Superior temporal gyrus (tissue), 1 donor: ENCODE results near the gene PACRG.

Experiments
- DNase-seq: peaks from one replicate; pipeline ENCODE4 v3.0.0-alpha.2; 2016; ENCODE audit errors: extremely low spot score

Gene PACRG

DNA sequence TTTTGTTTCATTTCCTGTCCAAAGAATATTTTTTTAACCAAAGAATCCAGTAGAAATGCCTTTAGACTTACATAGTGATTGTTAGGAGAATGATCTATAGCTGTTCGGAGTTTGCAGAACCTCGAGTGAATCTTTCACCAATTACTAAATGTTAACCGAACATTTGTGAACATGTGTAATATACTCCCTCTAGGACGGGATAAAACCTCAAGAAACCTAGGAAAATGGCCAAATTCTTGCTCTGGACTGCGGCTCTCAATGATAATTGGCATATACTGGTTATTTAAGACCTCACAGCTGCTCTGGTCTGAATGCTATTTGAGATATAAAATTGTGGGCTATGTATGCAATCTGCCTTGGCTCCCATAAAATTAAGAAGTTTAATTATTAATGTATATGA is 137.1 kb downstream of the PACRG start:
- DNase-seq = no peak

DNA sequence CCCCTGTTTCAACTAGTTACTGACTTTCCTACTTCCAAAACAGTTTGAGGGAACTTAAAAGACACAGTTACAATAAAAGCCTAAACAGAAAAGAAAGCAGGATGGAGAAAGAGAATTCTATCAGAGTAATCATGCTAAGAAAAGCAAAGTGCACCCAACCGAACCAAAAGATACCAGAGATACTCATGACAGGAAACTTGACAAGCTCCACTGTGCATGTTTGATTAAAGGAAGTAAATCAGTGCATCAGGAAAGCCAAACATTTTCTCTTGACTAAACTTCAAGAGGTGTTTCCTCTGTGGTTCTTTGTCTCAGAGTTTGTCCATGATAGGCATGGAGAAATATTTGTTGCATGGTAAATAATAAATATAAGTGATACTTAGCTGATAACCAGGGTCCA is 138.9 kb downstream of the PACRG start:
- DNase-seq = no peak

DNA sequence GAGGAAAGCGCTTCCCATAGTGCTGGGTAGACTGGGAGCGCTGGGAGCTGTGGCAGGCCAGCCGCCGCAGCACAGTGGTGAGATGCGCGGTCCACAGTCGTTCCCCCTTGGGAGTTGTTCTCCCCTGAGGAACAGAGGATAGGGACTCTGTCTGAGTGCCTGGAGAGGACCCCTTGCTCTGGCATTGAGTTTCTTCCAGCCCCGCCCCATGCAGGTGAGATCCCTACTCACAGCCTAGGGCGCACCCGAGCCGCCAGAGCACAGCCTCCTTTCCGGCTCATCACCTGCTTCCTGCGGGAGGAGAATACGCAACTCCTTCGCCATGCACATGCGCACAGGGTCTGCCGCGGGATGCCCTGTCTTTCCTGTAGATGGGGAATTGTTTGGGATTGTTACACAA is 140.6 kb downstream of the PACRG start:
- DNase-seq = no peak

DNA sequence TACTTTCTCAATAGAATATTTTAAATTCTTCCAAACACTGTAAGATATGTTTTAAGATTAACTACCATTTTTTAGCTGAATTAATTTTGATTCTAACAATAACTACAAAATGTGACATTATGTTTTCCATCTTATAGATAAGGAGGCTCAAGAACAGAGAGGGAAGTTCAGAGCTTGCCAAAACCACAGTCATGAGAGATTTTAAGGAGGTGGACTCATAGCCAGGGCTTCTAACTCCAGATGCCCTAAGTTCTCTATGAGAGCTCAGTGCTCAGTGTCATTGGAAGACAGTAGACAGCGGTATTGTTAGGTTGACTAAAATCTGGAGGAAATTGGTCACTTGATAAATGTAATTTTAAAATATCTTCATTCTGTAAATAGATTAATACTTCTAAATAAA is 144.2 kb downstream of the PACRG start:
- no peak for DNase-seq

- DNase-seq = no peak
Measured at GRCh38 chr6:162873537-162873936, 145.8 kb downstream of the PACRG start.

GRCh38 chr6:162875070-162875469 is 147.3 kb downstream of the PACRG start:
- DNase-seq = no peak

- no peak for DNase-seq
Measured at GRCh38 chr6:162882801-162883481, 155.2 kb downstream of the PACRG start.

- no peak for DNase-seq
Measured at GRCh38 chr6:162887981-162888689, 160.4 kb downstream of the PACRG start.

DNA sequence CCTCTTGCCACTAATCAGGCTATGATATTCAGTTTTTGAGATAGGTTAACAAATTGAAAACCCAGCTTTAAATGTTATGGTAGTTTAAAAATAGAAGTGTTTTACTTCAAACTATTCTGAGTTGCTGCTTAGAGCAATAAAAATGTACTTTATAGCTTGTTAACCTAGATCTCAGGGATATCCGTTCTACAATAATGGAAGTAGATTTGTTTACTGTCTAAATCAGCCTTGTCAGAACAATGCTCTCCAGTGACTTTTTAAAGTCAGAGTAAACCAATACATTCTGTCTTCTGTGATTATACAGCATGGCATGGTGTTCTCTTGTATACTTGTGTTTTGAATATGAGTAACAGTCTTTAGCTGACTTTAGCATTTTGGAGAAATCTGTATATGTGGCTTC is 161.5 kb downstream of the PACRG start:
- DNase-seq = peak; percentile 35

DNA sequence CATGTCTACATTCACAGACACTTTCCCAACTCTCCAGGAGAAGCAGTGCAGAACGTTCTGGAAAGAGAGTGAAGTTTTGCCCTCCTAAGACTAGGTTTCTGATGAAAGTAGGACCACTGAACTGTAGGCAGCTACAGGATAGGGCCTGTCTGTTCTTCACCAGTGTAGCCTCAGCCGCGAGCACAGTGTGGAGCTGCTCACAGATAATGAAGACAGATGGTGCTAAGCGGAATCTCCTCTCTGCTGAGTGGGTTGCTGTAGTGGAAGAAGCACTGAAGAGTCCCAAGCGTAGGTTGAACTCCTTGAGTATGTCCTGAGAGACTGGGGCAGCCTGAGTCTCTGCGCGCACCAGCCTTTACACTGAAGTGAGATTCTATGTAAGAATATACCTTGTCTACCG is 170.2 kb downstream of the PACRG start:
- no peak for DNase-seq

- no peak for DNase-seq
Measured at GRCh38 chr6:162899148-162899547, 171.4 kb downstream of the PACRG start.

GRCh38 chr6:162900503-162900902 is 172.7 kb downstream of the PACRG start:
- DNase-seq = no peak

DNA sequence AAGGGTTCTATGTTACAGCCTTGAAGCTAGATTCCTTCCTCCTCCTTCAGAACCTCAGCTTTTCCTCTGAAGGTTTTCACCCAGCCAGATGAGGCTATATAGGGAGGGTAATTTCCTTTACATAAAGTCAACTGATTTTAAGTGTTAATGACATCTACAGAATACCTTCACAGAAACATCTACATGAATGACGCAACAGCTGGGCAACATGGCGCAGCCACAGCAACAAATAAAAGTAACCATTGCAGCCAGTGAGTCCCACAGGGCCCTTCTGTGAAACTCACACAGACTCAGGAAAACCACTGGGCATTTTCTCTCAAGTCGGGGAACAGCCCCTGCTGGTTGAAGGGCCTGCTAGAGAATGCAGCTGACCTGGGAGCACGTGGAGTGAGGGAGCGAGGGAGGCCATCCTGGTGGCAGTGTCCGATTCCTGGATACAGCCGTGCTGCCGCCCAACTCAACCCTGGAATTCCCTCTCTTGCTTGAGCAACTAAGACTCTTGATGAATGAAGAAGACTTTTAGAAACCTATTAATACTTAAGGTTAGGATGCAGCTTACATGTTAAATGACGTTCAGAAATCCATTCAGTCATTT is 176.4 kb downstream of the PACRG start:
- no peak for DNase-seq

GRCh38 chr6:162906479-162906878 is 178.7 kb downstream of the PACRG start:
- no peak for DNase-seq

- no peak for DNase-seq
Measured at GRCh38 chr6:162907876-162908481, 180.2 kb downstream of the PACRG start.

- DNase-seq = no peak
Measured at GRCh38 chr6:162913206-162913605, 185.4 kb downstream of the PACRG start.

GRCh38 chr6:162917506-162917905 is 189.7 kb downstream of the PACRG start:
- no peak for DNase-seq

GRCh38 chr6:162921062-162921461 is 193.3 kb downstream of the PACRG start:
- no peak for DNase-seq

DNA sequence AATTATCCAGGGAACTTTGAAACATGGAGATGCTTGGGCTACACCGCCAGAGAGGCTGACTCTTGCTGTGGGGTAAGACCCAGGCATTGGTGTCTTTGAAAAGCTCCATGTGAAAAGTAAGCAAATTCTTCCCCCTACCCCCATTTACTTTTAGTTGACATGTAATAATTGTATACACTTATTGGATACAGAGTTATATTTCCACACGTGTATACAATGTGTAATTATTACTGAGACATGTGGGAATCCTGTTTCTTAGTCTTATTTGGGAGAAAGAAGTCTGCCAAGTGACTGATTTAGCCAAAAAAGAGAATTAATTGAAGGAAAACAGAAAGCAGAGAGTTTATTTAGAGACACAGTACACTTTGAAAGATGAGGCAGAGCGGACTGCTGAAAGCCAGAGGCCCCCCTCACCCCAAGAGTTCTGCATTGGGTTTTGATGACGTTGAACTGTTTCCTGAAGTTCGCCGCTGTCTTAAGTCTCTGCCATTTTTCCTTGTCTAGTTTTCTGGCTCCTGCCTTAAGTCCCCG is 193.8 kb downstream of the PACRG start:
- no peak for DNase-seq

DNA sequence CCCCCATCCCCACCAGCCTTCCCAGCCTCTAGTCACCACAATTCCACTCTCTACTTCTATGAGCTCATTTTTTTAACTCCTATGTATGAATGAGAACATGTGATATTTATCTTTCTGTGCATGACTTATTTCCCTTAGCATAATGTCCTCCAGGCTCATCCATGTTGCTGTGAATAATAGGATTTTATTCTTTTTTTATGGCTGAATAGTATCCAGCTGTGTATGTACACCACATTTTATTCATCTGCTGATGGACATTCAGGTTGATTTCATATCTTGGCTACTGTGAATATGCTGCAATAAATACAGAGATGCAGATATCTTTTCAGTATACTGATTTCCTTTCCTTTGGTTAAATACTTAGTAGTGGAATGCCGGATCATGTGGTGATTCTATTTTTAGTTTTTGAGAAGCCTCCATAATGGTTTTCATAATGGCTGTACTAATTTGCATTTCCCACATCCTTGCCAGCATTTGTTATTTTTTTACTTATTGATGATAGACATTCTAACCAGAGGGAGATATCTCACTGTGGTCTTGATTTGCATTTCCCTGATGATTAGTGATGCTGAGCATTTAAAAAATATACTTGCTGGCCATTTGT is 194.9 kb downstream of the PACRG start:
- no peak for DNase-seq

DNA sequence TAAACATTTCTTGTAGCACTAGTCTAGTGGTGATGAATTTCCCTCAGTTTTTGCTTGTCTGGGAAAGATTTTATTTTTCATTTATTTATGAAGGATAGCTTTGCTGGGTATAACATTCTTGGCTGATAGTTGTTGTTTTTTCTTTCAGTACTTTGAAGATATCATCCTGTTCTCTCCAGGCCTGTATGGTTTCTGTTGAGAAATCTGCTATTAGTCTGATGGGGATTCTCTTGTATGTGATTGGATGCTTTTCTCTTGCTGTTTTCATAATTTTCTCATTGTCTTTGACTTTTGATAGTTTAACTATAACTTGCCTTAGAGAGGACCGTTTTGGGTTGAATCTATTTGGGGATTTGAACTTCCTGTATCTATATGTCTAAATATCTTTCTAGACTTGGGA is 207.1 kb downstream of the PACRG start:
- DNase-seq = no peak

- DNase-seq = peak; percentile 60
Measured at GRCh38 chr6:162940426-162940825, 212.7 kb downstream of the PACRG start.
